GM19351 (cell line): ENCODE measurements around the gene KCNRG.
"Not testable (repeated sequence)": the region's sequence is repeated elsewhere in the genome, so short reads cannot be mapped to it uniquely, and the experiment has no call there.

Experiments
- ATAC-seq: cut with Tn5 transposase; IDR thresholded peaks from one replicate; pipeline ENCODE4 v1.9.1; 2021; ENCODE audit warnings: mild to moderate bottlenecking, moderate library complexity; ENCODE audit not compliant: unreplicated experiment

The KCNRG gene

GRCh38 chr13:50015258-50015657, at the start of gene KCNRG:
TSS of gene KCNRG (plus strand) at chr13:50015444. CDS start at chr13:50015494, 50 bp downstream.
- no peak for ATAC-seq

GRCh38 chr13:49967456-49967855, 47.8 kb upstream of the KCNRG start:
- ATAC-seq = no peak

- no peak for ATAC-seq
These were observed 42.5 kb upstream of the KCNRG start for GRCh38 chr13:49972709-49973108.

GRCh38 chr13:49975826-49976225, 39.4 kb upstream of the KCNRG start:
- no peak for ATAC-seq

GRCh38 chr13:49976314-49977258, 38.7 kb upstream of the KCNRG start:
- ATAC-seq = peak; percentile 62

GRCh38 chr13:49977992-49978391, 37.3 kb upstream of the KCNRG start:
- ATAC-seq = no peak

- ATAC-seq = no peak
These were observed 35.0 kb upstream of the KCNRG start for GRCh38 chr13:49980266-49980665.

- ATAC-seq = no peak
These were observed 30.1 kb upstream of the KCNRG start for GRCh38 chr13:49985129-49985528.

- no peak for ATAC-seq
These were observed 28.8 kb upstream of the KCNRG start for GRCh38 chr13:49986471-49986870.

GRCh38 chr13:49990612-49991011, 24.6 kb upstream of the KCNRG start:
- not testable (repeated sequence) for ATAC-seq

GRCh38 chr13:49993111-49993510, 22.1 kb upstream of the KCNRG start:
- no peak for ATAC-seq

GRCh38 chr13:49993666-49994065, 21.6 kb upstream of the KCNRG start:
- no peak for ATAC-seq

- ATAC-seq = no peak
These were observed 19.6 kb upstream of the KCNRG start for GRCh38 chr13:49995625-49996101.

GRCh38 chr13:49996161-49996915, 18.9 kb upstream of the KCNRG start:
- ATAC-seq = peak; percentile 47

- peak; percentile 76 for ATAC-seq
These were observed 18.0 kb upstream of the KCNRG start, which contains the start of gene TRIM13 for GRCh38 chr13:49996951-49997895. TSS of gene TRIM13 (plus strand) at chr13:49997042. CDS start at chr13:50011941, 14,899 bp downstream.

- ATAC-seq = no peak
These were observed 17.3 kb upstream of the KCNRG start for GRCh38 chr13:49997955-49998354.

- ATAC-seq = no peak
These were observed 16.3 kb upstream of the KCNRG start for GRCh38 chr13:49998714-49999624.

GRCh38 chr13:50001287-50001686, 14.0 kb upstream of the KCNRG start:
- no peak for ATAC-seq

GRCh38 chr13:50006426-50007135, 8.7 kb upstream of the KCNRG start:
- no peak for ATAC-seq
